GM18505 (cell line): ENCODE data around the gene SEMA3D.

Source experiments
- ATAC-seq: cut with Tn5 transposase; IDR thresholded peaks from one replicate; pipeline ENCODE4 v1.9.1; 2021; ENCODE audit not compliant: unreplicated experiment
- POLR2A ChIP-seq: IDR thresholded peaks from 4 replicates; pipeline ENCODE4 v1.6.1; 2011; ENCODE audit warnings: borderline replicate concordance; ENCODE audit not compliant: insufficient read depth, insufficient read length; ENCODE audit errors: extremely low read depth

SEMA3D gene

DNA sequence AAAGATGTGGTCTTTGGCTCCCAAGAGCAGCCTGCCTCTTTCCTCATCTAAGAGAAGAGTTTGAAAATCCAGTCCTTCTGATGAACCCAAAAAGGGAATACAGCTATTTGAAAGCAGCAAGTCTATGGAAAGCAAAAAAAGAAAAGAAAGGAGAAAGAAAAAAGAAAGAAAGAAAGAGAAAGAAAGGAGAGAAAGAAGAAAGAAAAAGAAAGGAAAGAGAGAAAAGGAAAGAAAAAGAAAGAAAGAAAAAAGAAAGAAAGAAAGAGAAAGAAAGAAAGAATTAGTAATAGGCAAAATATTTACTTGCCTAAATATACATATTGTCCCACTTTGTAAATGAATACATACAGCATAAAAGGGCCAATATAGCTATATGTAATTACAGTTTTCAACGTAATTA is 89.0 kb downstream of the SEMA3D start:
- TF ChIP-seq POLR2A = no peak
- no peak for ATAC-seq

DNA sequence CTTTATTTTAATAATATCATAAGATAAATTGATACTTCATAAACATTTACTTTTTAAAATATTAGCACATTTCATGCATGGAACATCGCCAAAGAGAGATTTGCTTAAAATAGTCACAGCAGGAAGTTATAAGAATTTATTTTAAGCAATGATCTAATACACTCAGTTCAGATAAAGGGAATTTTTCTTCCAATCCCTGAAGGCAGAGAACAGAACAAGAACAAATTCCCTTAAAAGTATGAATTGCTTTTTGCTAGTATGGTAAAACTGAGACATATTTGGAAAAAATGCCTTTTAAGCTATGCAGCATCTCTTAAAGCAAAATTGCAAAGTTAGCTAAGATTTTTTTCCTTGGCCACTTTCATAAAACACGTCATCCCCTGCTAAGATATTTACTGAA is 91.0 kb downstream of the SEMA3D start:
- TF ChIP-seq POLR2A = no peak
- ATAC-seq = no peak

DNA sequence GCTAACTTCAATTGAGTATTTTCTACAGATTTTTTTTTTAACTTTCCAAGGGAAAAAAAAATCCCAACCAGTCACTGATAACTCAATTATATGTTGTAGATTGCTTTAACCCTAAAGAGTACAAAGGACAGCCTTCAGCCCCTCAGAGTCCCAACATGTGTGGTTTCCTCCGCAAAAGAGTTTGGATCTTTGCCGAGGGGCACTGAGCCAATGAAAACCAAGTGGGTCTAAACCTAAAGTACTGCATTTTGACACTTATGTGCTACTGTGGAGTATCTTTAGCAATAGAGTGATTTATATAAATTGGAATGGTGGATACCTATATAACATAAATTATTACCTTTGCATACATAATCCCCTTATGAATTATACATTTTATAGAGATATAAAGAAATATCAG is 91.5 kb downstream of the SEMA3D start:
- no peak for TF ChIP-seq POLR2A
- ATAC-seq = no peak

DNA sequence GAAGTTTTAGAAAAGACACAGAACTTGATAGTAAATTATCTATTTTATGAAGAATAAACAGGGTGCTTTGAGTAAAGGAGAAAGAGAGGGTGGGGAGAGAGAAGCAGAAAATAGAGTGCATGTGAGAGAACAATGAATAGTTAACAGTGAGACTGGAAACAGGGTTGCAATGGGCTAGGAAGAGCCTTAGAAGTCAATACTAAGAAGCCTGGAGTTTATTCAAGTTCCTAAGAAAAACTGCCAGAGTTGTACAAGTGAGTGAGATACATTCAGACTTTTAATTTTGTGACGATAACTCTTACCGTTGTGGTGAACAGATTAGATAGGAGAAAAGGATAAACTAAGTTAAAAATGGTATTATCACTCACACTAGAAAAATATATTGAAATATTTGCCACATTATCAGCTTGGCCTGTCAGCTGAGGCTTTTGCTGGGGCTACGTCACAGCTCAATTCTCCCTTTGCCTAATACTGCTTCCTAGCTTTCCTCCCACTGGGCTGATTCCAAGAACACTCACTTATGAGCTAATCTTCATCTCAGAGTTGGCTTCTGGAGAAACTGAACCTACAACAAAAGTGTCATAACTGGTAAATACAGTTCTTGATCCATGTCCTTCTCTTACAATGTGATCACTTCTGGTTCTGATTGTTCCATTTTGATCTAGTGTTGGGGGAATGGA is 92.7 kb downstream of the SEMA3D start:
- TF ChIP-seq POLR2A = no peak
- no peak for ATAC-seq

DNA sequence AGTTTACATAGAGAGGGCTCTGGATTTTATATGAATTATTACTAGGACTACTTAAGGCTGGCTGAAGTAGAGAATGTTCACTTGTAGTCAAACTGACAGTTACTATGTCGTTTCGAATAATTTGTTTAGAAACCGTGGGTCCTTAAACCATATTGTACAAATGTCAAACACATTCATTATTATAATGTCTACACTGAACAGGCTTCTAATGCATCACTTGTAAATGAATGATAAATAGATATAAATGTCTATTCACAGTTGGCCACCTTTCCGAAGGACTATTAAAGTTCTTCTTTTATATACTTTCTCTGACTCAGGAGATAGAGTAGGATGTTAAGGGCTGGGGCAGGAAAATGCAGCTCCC is 95.3 kb downstream of the SEMA3D start:
- TF ChIP-seq POLR2A = no peak
- ATAC-seq = no peak

DNA sequence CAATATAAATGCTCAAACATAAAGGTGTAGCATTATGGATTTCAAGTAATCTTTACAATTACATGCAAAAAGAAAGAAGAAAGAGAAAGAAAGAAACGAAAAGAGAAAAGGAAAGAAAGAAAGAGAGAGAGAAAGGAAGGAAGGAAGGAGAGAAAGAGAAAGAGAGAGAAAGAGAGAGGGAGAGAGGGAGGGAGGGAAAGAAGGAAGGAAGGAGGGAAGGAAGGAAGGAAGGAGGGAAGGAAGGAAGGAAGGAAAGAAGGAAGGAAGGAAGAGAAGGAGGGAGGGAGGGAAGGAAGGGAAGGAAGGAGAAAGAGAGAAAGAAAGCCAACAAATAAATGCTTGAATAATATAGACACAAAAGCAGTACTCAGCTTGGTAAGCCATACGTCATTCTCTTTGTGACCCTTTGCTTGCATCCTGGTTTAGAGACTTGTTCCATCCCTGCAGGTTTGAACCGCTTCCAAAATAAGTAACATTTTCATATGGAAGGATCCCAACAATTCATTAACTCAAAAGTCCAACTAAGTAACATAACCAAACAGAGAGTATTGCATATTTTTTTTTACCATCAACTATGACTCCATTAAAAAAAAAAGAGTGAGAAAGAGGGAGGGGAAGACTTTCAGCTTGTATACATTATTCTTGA is 95.8 kb downstream of the SEMA3D start:
- TF ChIP-seq POLR2A = no peak
- ATAC-seq = no peak

DNA sequence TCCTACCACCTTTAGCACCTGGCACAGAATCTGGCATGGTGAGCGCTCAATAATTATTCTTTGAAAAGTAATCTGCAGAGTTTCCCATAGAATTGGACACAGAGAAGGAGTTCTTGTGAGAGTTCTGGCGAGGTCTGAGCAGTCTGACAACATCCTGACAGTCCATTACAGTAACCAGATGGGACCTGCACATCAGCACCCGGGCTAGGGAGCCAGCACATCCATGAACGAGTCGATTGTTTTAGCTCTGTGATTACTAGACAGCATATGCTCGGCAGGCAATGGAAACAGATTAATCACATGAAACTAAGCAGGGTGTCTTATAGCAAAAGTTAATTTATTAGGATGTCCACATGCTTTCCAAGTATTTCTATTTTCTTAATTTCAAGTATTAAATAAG is 96.7 kb downstream of the SEMA3D start:
- no peak for ATAC-seq
- no peak for TF ChIP-seq POLR2A

DNA sequence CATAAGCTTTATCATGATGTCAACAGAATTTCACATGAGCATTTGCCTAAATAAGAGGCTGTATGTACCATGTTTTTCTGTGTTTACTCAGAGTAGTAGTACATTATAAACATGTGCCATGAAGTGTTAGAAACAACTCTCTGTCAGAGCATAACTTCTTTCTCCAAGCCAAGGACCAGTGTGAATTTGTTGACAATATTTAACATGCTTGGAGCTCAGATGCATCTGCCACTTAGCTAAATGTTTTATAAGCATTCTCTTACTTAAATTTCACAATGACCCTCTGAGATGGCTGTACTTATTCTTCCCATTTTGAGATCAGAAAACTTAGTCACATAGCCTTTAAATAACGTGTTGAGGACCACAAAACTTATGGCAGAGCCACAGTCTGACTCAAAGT is 105.0 kb downstream of the SEMA3D start:
- TF ChIP-seq POLR2A = no peak
- ATAC-seq = no peak

DNA sequence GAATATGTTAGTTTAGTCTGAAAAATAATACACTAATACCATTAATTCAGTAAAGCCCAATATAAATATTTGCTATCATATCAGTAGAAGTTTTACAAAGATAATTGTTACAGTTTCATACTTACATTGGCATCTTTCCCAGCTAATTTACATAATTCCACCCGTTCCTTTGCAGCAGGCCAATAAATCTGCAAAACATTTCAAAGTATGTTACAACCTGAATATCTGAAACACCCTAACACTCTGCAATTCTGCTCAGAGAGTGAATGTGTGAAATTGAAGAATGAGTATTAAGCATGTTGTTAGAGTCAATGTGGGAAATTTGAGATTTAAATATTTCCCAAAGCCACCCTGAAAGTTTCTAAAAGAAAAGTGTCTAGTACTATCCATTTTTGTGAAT is 105.5 kb downstream of the SEMA3D start:
- no peak for ATAC-seq
- no peak for TF ChIP-seq POLR2A

DNA sequence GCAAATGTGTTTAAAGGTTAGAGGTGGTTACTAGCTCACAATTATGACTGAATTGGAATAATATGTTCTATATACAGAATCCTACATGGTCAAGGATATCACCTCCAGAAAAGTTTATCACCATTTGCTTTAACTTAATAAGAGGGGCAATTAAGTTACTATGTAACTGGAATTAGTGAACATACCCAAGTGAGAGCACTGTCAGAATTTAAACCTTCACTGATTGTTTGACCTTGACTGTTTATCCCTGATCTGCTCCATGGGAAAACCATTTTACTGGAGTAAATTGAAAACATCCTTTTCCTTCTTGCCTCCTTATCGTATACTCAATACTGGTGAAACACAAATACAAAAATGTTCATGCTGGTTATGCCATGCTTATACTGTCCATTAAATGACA is 107.4 kb downstream of the SEMA3D start:
- ATAC-seq = no peak
- TF ChIP-seq POLR2A = no peak

DNA sequence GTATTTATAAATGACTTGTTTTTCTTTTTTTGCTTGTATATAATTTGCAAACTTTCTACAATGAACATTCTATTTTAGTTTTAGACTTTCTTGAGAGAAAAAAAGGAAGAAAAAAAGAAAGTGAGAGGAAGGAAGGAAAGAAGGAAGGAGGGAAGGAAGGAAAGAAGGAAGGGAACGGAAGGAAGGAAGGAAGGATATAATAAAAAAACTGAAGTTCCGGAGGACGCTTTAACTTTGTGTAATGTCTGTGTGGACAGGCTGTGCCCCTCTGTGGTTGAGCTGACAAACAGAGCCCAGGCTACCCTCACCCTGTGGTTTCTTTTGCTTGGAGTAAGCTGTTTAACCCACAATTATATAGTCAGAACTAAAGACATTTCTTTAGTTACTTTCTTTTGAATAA is 108.7 kb downstream of the SEMA3D start:
- TF ChIP-seq POLR2A = no peak
- ATAC-seq = no peak

DNA sequence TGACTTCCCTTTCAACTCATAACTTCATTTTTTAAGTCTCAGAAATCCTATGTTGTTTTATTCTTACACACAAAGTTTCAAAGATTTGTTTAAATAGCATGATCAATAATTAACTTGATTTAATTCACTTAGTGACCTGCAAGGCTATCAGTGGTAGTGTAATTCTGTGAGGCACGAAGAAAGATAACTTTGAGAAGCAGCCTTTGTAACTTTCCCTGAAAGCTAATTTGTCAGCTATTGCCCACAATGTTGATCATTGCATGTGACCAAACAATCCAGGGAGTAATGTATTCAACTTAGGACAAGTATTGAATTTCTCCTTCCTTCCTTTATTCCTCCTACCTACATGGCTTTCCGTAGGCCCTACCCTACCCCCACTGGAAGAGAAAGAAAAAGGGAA is 111.0 kb downstream of the SEMA3D start:
- no peak for TF ChIP-seq POLR2A
- ATAC-seq = no peak

DNA sequence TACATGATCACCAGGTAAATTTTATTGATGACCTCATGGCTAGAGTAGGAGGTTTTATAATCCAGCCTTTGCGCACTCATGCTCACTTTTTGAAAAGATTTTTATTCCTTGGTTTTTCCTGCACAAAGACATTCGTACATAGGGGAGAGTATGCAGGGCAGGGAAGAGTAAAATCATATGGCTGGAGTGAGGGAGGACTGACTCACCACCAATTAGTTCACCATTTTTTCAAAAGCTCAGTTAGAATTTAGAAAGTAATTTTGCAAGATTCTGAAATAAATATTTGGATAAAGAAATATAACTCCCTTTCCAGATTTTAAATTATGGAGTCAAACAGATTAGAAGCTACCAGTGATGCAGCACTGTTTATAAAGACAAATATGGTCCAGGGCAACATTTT is 111.9 kb downstream of the SEMA3D start:
- TF ChIP-seq POLR2A = no peak
- ATAC-seq = no peak

DNA sequence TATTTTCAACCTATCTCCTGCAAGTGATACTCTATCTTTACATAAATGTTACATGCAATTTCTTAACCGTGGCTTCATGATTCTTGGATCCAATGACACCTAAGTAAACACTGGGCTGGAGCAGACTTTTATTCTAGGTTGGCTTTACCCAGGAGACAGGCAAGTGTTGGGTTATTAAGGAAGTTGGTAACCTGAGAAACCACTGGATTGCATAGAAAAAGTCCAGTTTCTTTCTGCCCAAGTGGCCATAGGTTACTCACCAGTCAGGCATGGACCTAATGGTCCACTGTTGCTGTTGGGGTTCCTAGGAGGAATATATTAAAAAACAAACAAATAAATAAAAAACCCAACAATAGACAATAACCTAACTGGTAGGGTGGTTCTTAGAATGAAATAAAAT is 112.8 kb downstream of the SEMA3D start:
- TF ChIP-seq POLR2A = no peak
- ATAC-seq = no peak

DNA sequence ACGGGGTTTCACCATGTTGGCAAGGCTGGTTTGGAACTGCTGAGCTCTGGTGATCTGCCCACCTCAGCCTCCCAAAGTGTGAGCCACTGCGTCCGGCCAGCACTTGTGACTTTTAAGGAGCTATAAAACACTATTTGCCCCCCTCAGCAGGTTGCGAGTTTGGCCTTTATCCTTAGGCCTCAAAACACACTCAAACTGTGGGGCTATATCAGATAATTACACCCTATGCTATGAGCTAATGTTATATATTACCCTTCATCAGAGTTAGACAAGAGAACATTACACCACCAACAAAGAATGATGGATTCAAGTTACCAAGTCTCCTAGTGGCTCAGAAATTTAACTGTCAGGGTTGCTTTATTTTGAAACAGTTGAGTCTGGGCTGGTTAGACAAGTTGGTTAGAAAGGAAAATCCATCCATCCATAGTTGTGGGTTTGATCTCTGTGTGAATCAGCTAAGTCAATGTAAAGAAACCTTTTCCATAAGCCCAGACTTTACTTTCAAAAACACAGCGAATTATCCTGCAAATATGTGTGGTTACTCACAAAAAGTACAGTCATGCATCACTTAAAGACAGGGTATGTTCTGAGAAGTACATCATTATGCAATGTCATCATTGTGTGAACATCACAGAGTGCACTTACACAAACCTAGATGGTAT is 115.8 kb downstream of the SEMA3D start:
- no peak for ATAC-seq
- TF ChIP-seq POLR2A = no peak

DNA sequence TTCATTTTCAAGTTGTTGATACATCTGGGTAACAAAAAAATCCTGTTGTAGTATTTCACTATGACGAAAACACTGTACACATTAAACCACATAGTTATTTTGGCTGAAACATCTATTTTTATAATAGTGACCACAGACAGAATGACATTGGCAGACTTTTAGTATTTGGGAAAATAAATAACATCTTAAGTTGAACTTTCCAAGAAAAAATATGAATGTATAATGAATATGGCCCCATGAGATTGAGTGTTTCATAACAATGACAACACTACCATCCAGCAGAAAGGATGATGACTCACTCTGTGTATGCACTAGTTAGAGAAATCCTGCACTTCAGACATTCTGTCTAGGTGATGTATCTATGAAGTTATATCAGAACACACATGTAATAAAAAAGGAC is 118.1 kb downstream of the SEMA3D start:
- ATAC-seq = no peak
- no peak for TF ChIP-seq POLR2A
